RPMI8226 (cell line): Measurements from ENCODE around the gene PTPRE.
A peak's percentile ranks its signal among the peaks of the same experiment; 100 is the strongest.

Experiments
- DNase-seq: peaks from one replicate; pipeline ENCODE4 v3.0.0-alpha.2; 2015

PTPRE gene, protein sequence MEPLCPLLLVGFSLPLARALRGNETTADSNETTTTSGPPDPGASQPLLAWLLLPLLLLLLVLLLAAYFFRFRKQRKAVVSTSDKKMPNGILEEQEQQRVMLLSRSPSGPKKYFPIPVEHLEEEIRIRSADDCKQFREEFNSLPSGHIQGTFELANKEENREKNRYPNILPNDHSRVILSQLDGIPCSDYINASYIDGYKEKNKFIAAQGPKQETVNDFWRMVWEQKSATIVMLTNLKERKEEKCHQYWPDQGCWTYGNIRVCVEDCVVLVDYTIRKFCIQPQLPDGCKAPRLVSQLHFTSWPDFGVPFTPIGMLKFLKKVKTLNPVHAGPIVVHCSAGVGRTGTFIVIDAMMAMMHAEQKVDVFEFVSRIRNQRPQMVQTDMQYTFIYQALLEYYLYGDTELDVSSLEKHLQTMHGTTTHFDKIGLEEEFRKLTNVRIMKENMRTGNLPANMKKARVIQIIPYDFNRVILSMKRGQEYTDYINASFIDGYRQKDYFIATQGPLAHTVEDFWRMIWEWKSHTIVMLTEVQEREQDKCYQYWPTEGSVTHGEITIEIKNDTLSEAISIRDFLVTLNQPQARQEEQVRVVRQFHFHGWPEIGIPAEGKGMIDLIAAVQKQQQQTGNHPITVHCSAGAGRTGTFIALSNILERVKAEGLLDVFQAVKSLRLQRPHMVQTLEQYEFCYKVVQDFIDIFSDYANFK

DNA sequence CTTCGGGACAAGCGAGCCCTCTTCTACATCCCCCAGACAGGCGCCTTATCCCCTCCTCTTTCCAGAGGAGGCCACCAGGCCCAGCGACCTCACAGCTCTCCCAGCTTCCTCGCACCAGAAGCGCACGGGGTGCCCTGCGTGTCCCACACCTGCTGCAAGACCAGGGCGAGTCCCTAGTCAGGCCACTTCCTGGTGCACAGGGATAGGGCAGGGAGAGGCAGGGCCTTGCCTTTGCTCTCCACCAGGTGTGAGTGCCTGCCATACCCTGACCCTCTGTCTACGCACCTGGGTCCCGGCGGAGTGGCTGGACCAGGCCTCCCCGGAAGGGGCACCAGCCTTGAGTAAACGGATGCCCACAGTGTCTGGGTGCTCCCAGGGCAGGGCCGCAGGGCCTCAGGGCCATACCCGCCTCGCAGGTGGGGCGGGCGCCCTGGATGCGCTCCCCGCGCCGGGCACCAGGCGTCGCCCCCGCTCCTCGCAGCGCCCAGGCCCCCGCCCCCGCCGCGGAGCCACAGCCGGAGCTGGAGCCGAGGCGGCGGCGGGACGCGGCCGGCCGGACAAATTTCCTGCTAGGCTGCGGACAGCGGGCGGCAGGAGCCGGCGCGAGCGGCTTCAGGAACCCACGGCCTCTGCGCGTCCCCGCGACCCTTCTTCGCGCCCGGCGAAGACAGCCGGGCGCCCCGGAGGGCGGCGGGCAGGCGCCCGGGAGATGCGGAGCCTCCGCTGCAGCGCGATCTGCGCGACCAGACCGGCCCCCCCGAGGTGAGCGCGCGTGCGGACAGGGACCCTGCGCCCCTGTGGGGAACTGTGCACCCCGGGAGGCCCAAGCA, at the start of gene PTPRE:
TSS of gene PTPRE (plus strand) at position 556 of the 830 bp plus-strand sequence. CDS start 133,779 bp downstream, outside the sequence.
- DNase-seq: peak; percentile 37

GRCh38 chr10:127860592-127860991, 46.3 kb upstream of the PTPRE start:
- DNase-seq: no peak

DNA sequence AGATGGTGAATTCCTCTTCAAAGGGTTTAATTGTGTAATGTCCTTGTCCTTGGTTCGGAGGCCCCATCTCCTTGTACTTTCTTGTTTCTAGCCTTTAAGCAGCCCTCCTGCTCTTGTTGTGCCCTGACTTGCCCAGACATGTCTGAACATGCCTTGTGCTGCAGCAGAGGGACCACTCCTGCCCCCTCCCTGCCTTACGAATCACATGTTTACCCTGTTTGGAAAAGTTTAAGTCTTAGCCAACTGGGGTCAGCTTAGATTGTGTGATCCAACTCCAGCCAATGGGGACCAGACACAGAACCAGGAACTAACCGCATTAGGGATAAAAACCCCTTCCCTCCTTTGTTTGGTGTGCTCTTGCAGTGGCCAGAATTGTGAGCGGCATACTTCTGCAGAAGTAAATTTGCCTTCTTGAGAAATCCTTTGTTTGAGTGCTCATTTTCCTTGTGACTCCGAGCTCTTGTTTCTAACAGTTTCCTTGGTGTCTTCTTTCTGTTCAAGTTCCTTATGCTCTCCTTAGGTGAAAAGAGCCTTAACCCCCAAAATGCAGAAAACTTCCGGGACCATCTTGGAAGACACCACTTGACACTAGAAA, 43.6 kb upstream of the PTPRE start:
- no peak for DNase-seq

DNA sequence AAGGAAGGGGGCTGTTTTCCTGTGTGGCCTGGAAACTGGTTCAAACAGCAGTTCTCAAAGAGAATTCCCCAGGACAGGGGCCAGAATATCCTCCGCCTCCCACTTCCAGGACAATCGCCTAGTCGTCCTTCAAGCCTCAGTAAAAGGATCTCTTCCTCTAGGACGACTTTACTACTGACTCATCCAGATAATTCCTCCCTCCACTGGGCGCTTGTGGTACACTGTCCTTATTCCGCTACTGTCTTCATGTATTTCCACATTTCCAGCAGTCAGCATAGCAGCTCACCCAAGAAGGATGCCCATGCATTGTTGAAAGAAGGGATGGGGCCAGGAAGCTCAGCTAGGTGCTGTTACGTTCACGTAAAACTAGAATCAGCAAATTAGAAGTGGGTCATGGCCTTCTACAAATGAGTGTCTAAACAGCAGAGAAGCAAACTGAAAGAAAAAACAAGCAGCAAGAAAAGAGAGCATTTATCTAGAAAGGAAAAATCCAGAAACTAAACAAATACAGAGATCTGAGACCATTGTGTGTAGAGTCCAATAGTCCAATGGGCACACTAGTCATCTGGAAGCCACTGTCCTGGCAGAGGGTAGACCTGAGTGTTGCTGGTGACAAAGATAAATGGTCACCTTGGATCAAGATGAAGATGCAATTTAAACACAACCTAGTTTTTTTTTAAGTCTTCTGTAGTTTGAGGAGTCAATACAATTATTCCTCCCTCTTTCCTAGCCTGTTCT, 40.5 kb upstream of the PTPRE start:
- DNase-seq: no peak

GRCh38 chr10:127867805-127868204, 39.1 kb upstream of the PTPRE start:
- DNase-seq: no peak

DNA sequence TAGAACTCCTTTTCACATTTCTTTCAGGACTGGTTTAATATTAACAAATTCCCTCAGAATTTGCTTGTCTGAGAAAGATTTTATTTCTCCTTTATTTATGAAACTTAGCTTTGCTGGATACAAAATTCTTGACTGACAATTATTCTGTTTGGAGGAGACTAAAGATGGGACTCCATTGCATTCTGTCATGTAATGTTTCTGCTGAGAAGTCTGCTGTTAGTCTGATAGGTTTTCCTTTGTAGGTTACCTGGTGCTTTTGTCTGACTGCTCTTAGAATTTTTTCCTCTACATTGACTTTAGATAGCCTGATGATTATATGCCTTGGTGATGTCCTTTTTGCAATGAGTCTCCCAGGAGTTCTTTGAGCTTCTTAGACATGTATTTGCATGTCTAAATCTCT, 37.6 kb upstream of the PTPRE start:
- DNase-seq: no peak

DNA sequence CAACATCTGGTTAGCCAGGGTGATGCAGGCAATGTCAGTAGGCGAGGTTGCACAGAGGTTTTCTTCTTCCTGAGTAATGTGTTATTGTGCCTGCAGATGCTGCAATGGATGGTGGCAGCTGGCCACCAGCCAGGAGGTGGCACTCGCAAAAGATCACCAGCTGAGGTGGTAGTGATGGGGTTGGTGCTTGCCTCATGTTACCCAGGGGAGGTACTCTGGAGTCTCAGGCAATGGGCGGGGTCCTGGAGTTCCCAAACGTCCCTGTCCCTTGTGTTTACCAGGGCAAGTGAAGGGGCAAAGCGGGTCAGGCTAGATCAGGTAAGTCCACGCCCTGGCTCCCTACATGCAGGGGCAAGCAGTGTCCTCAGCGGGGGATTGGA, 35.3 kb upstream of the PTPRE start:
- DNase-seq: no peak

DNA sequence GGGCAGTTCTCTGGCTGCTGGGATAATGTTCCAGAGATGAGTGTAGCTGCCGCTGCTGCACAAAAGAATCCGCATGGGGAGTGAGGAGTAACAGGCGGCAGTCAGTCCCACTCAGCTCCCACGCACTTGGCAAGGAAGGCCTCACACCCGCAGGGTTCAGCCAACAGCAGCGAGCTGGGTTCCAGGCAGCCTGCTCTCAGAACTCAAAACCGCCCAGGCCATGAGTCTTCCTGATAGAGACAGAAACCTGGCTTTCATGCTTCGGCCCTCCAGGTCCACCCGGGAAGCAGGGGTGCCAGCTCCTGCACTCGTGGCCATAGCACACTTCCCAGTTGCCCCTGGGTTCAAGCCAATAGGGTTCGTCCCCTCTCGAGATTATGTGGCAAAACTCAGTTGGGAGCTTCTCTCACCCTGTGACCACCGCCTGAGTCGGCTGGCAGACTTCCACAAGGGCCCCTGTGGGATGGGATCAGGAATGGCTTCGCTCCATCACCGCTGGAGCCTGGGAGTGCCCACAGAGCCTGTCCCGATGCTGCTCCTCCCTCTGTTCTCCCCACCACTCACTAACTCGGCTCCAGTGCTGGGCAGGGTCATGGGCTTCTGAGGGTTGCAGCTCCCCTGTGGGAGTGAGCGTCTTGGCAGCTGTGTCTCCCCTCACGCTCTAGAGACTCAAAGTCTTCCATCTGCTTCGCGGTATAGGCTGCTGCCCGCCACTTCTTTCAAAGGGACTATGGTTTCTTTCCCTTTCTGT, 34.7 kb upstream of the PTPRE start:
- no peak for DNase-seq

GRCh38 chr10:127872871-127873600, 33.9 kb upstream of the PTPRE start:
- DNase-seq: no peak

GRCh38 chr10:127873901-127874470, 32.9 kb upstream of the PTPRE start:
- DNase-seq: no peak

DNA sequence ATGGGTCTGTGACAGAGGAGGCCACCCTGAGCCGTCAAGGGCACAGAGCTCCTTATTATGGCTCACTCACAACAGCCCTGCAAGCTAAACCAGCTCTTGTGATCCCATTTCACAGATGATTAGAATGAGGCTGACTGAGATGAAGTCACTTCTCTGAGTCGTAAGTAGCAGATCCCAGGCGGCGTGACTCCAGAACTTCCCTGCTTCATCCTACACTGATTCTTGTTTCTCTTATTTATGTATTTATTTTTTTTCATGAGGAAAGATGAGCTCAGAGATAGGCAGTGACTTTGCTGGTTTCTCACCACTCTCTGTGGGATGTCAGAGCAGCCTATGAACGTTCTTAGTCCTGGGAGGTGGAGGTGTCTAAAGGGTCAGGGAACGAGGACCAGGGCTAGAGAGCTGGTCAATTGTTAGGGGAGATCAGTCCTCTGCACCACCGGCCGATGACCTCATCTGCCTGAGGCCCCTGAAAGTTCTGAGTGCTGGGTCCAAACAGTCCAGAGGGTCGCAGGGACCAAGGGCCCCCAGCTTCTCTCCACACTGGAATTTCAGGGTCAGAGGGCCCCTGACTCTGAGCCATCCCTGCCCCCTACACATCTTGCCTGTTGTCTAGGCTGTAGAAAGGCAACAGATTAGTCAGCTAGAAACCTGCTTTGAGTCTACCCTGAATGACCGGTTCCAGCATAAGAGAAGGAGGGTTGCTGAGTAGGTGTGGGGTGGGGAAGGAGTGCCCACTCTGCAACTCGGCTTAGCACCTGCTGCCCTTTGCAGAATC, 32.0 kb upstream of the PTPRE start:
- DNase-seq: no peak

DNA sequence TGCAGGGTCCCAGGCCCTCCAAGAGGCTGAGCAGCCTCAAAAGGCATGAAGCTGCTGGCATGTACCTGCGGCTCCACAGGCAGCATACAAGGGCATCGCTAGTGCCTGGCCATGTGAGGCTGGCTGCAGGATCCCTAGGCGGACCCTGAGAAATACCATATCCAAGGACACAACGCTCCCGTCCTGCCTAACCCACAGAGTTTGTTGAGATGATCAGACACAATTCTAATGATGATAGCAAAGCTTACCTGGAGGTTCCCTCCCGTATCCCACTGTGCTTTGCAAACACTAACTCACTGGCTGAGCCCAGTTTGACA, 31.5 kb upstream of the PTPRE start:
- no peak for DNase-seq

DNA sequence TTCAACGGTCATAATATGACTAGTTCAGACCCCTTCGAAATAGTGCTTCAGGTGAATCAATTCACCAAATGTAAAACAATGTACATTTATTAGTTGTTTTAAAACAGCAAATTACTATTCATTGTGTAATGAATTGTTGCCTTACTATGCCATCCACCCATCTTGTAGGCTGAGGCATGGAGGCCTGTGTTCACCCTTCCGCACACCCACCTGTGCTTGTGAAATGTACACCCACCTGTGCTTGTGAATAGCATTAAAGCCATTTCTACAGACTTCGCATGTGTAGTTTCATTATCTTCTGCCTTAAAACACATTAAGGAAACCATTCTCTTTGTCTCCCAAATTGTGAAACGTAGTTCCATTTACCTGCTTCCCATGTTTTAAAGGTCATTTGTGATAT, 31.0 kb upstream of the PTPRE start:
- DNase-seq: no peak

GRCh38 chr10:127877116-127877515, 29.8 kb upstream of the PTPRE start:
- DNase-seq: no peak

DNA sequence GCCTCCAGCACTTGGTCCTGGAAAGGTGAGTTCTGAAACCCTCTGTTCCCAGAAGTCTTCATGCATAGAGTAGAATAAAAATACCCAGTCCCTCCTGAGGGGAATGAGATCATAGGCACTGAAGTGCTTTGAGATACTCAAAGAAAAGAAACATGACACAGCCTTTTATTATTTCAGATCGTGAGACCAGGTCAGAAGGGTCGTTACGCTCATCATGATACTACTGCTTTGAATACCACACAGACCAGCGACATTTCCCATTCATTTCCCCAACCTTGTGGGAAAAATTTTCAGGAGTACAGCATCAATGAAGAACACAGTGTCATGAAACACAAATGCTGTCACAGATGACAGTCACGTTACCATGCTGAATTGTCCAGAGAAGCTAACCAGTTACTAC, 29.2 kb upstream of the PTPRE start:
- DNase-seq: no peak

- no peak for DNase-seq
Observed at GRCh38 chr10:127878475-127879055, 28.3 kb upstream of the PTPRE start.

GRCh38 chr10:127880557-127880956, 26.3 kb upstream of the PTPRE start:
- DNase-seq: no peak

GRCh38 chr10:127881262-127881661, 25.6 kb upstream of the PTPRE start:
- no peak for DNase-seq

DNA sequence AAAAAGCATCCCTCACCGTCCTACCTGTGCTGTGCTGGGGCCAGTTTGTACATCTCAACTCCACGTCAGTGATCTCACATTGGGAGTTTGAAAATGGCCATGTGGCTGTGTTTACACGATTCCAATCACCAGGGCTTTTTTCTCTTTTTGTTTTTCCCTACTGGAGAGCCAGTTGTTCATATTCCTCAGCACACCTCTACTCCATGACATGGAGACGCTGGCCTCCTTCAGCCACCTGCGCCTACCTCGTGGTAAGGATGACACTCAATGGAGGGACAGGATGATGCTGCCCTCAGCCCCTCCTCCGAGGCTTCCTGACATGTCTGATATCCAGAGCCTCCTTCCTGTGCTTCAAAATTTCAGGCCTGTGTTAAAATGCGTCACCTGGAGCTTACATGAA, 24.5 kb upstream of the PTPRE start:
- no peak for DNase-seq
